NCI-H69 (cell line): Measurements from ENCODE around the gene ICA1.
"Not testable (repeated sequence)": the region's sequence is repeated elsewhere in the genome, so short reads cannot be mapped to it uniquely, and the experiment has no call there.

ENCODE experiments used
- DNase-seq: peaks from one replicate; lab custom pipeline; 2025; lab: John Stamatoyannopoulos, UW

The ICA1 gene

GRCh38 chr7:8261711-8262695 is at the start of gene ICA1:
Gene ICA1, minus strand, starts transcription at chr7:8262167. Its CDS starts 26,241 bp downstream, at chr7:8235926.
- peak; percentile 97 for DNase-seq

GRCh38 chr7:8310876-8311275 is 48.9 kb upstream of the ICA1 start:
- DNase-seq, result no peak

GRCh38 chr7:8305625-8306388 is 43.8 kb upstream of the ICA1 start:
- no peak for DNase-seq

- no peak for DNase-seq
These were observed 43.1 kb upstream of the ICA1 start for GRCh38 chr7:8305104-8305503.

GRCh38 chr7:8303904-8304528 is 42.0 kb upstream of the ICA1 start:
- DNase-seq, result no peak

- not testable (repeated sequence) for DNase-seq
These were observed 35.1 kb upstream of the ICA1 start for GRCh38 chr7:8297023-8297422.

GRCh38 chr7:8296362-8296659 is 34.3 kb upstream of the ICA1 start:
- no peak for DNase-seq

- peak; percentile 98 for DNase-seq
These were observed 33.8 kb upstream of the ICA1 start for GRCh38 chr7:8295638-8296361.

- peak; percentile 83 for DNase-seq
These were observed 29.6 kb upstream of the ICA1 start for GRCh38 chr7:8291397-8292141.

GRCh38 chr7:8290645-8291308 is 28.8 kb upstream of the ICA1 start:
- DNase-seq, result peak; percentile 100

GRCh38 chr7:8286118-8286517 is 24.2 kb upstream of the ICA1 start:
- DNase-seq, result peak; percentile 55

GRCh38 chr7:8285155-8285554 is 23.2 kb upstream of the ICA1 start:
- DNase-seq, result peak; percentile 74

- peak; percentile 94 for DNase-seq
These were observed 22.6 kb upstream of the ICA1 start for GRCh38 chr7:8284606-8285005.

GRCh38 chr7:8283968-8284367 is 22.0 kb upstream of the ICA1 start:
- no peak for DNase-seq

- no peak for DNase-seq
These were observed 20.9 kb upstream of the ICA1 start for GRCh38 chr7:8282871-8283270.

GRCh38 chr7:8282162-8282561 is 20.2 kb upstream of the ICA1 start:
- no peak for DNase-seq

- DNase-seq, result no peak
These were observed 16.2 kb upstream of the ICA1 start for GRCh38 chr7:8278183-8278582.

- DNase-seq, result peak; percentile 55
These were observed 15.5 kb upstream of the ICA1 start for GRCh38 chr7:8277394-8277982.

- DNase-seq, result no peak
These were observed 12.6 kb upstream of the ICA1 start for GRCh38 chr7:8274589-8274988.

GRCh38 chr7:8271960-8272359 is 10.0 kb upstream of the ICA1 start:
- DNase-seq, result no peak
